ENCODE results near the gene MFSD6. TPM values are rescaled to one million over a fixed set of nuclear protein-coding genes. Genes with fewer than 3 reads are reported as not detected.

The MFSD6 gene
- total and polyA plus RNA-seq, 2 of the 8 experiments (the other 6 are each of a cell fraction or from before 2014, with no cell fraction given), result 1.8 to 5.1 TPM

DNA sequence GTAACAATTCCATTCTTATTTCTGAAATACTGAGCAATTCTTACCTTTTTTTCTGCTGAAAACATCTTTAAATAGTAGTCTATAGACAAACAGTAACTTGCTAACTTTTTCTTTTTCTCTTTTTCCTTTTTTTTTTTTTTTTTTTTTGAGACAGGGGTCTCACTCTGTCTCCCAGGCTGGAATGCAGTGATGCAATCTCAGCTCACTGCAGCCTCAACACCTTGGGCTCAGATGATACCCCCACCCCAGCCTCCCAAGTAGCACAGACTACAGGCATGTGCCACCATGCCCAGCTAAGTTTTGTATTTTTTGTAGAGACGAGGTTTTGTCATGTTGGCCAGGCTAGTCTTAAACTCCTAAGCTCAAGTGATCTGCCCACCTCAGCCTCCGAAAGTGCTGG is 42.2 kb downstream of the MFSD6 start (continued):
- TF ChIP-seq KDM4A (IDR thresholded peaks at IDR 0.05; ENCODE audit: low read depth, low read length, severe bottlenecking) (no peak), CEBPB (IDR thresholded peaks at IDR 0.05; ENCODE audit: low read depth, low read length) (peak; percentile 86), SAP30 (IDR thresholded peaks at IDR 0.05; ENCODE audit: insufficient read depth, insufficient replicate concordance, low read length) (no peak), POU5F1 (IDR thresholded peaks at IDR 0.05; ENCODE audit: low read depth, low read length) (no peak), CREB1 (IDR thresholded peaks at IDR 0.05) (no peak), TEAD4 (IDR thresholded peaks at IDR 0.05; ENCODE audit: low read depth, low read length) (0 out of 2 replicates have a peak, but pooled peaks have one; percentile 64), HDAC2 (IDR thresholded peaks at IDR 0.05; ENCODE audit: borderline replicate concordance in 1 of 2, low read depth in 2 of 2, low read length in 2 of 2) (no peak)
- TF ChIP-seq, protein P1, sequence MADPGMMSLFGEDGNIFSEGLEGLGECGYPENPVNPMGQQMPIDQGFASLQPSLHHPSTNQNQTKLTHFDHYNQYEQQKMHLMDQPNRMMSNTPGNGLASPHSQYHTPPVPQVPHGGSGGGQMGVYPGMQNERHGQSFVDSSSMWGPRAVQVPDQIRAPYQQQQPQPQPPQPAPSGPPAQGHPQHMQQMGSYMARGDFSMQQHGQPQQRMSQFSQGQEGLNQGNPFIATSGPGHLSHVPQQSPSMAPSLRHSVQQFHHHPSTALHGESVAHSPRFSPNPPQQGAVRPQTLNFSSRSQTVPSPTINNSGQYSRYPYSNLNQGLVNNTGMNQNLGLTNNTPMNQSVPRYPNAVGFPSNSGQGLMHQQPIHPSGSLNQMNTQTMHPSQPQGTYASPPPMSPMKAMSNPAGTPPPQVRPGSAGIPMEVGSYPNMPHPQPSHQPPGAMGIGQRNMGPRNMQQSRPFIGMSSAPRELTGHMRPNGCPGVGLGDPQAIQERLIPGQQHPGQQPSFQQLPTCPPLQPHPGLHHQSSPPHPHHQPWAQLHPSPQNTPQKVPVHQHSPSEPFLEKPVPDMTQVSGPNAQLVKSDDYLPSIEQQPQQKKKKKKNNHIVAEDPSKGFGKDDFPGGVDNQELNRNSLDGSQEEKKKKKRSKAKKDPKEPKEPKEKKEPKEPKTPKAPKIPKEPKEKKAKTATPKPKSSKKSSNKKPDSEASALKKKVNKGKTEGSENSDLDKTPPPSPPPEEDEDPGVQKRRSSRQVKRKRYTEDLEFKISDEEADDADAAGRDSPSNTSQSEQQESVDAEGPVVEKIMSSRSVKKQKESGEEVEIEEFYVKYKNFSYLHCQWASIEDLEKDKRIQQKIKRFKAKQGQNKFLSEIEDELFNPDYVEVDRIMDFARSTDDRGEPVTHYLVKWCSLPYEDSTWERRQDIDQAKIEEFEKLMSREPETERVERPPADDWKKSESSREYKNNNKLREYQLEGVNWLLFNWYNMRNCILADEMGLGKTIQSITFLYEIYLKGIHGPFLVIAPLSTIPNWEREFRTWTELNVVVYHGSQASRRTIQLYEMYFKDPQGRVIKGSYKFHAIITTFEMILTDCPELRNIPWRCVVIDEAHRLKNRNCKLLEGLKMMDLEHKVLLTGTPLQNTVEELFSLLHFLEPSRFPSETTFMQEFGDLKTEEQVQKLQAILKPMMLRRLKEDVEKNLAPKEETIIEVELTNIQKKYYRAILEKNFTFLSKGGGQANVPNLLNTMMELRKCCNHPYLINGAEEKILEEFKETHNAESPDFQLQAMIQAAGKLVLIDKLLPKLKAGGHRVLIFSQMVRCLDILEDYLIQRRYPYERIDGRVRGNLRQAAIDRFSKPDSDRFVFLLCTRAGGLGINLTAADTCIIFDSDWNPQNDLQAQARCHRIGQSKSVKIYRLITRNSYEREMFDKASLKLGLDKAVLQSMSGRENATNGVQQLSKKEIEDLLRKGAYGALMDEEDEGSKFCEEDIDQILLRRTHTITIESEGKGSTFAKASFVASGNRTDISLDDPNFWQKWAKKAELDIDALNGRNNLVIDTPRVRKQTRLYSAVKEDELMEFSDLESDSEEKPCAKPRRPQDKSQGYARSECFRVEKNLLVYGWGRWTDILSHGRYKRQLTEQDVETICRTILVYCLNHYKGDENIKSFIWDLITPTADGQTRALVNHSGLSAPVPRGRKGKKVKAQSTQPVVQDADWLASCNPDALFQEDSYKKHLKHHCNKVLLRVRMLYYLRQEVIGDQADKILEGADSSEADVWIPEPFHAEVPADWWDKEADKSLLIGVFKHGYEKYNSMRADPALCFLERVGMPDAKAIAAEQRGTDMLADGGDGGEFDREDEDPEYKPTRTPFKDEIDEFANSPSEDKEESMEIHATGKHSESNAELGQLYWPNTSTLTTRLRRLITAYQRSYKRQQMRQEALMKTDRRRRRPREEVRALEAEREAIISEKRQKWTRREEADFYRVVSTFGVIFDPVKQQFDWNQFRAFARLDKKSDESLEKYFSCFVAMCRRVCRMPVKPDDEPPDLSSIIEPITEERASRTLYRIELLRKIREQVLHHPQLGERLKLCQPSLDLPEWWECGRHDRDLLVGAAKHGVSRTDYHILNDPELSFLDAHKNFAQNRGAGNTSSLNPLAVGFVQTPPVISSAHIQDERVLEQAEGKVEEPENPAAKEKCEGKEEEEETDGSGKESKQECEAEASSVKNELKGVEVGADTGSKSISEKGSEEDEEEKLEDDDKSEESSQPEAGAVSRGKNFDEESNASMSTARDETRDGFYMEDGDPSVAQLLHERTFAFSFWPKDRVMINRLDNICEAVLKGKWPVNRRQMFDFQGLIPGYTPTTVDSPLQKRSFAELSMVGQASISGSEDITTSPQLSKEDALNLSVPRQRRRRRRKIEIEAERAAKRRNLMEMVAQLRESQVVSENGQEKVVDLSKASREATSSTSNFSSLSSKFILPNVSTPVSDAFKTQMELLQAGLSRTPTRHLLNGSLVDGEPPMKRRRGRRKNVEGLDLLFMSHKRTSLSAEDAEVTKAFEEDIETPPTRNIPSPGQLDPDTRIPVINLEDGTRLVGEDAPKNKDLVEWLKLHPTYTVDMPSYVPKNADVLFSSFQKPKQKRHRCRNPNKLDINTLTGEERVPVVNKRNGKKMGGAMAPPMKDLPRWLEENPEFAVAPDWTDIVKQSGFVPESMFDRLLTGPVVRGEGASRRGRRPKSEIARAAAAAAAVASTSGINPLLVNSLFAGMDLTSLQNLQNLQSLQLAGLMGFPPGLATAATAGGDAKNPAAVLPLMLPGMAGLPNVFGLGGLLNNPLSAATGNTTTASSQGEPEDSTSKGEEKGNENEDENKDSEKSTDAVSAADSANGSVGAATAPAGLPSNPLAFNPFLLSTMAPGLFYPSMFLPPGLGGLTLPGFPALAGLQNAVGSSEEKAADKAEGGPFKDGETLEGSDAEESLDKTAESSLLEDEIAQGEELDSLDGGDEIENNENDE (IDR thresholded peaks at IDR 0.05; ENCODE audit: insufficient replicate concordance, low read length), result no peak
- TF ChIP-seq, protein P2, sequence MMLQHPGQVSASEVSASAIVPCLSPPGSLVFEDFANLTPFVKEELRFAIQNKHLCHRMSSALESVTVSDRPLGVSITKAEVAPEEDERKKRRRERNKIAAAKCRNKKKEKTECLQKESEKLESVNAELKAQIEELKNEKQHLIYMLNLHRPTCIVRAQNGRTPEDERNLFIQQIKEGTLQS (IDR thresholded peaks at IDR 0.05; ENCODE audit: insufficient read depth, low read depth, low read length), result 0 out of 2 replicates have a peak, but pooled peaks have one; percentile 32
- TF ChIP-seq, protein P3, sequence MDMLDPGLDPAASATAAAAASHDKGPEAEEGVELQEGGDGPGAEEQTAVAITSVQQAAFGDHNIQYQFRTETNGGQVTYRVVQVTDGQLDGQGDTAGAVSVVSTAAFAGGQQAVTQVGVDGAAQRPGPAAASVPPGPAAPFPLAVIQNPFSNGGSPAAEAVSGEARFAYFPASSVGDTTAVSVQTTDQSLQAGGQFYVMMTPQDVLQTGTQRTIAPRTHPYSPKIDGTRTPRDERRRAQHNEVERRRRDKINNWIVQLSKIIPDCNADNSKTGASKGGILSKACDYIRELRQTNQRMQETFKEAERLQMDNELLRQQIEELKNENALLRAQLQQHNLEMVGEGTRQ (IDR thresholded peaks at IDR 0.05; ENCODE audit: low read length), result no peak
